Fibroblast of mammary gland (primary cell): ENCODE measurements around the gene SCCPDH.
A peak's percentile ranks its signal among the peaks of the same experiment; 100 is the strongest.

ENCODE experiments used
- DNase-seq: peaks from one replicate; pipeline ENCODE4 v3.0.0-alpha.2; 2010; ENCODE audit warnings: low read depth
- H3K4me3 ChIP-seq: 2 replicates; pipeline ENCODE4 v1.5.1; 2011; ENCODE audit warnings: low read depth, mild to moderate bottlenecking, low read length, moderate library complexity; ENCODE audit not compliant: control insufficient read depth
- TF ChIP-seq, protein P1 (sequence below): conservative IDR thresholded peaks from 2 replicates; pipeline ENCODE4 v1.5.1; 2011; ENCODE audit warnings: low read depth, low read length, inconsistent platforms; ENCODE audit not compliant: control insufficient read depth, insufficient read depth

SCCPDH gene

DNA sequence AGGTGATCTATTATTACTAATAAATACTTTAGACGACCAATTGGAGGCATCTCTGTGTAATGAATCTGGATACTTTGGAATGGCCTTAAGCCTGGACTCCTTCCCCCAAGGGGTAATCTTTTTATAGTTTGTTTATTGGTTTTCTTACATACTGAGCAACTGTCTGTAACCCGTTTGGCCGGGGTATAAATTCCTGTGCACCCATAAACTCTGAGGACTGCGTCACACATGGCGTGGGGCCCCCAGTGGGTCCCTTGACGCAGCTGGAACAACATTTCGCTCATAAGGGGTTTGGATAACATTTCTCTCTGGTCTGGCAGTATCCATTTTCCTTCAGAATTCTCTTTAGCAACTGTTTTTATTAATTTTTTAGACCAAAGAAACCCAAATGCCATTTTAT, 26.5 kb downstream of the SCCPDH start:
- TF ChIP-seq, protein P1, sequence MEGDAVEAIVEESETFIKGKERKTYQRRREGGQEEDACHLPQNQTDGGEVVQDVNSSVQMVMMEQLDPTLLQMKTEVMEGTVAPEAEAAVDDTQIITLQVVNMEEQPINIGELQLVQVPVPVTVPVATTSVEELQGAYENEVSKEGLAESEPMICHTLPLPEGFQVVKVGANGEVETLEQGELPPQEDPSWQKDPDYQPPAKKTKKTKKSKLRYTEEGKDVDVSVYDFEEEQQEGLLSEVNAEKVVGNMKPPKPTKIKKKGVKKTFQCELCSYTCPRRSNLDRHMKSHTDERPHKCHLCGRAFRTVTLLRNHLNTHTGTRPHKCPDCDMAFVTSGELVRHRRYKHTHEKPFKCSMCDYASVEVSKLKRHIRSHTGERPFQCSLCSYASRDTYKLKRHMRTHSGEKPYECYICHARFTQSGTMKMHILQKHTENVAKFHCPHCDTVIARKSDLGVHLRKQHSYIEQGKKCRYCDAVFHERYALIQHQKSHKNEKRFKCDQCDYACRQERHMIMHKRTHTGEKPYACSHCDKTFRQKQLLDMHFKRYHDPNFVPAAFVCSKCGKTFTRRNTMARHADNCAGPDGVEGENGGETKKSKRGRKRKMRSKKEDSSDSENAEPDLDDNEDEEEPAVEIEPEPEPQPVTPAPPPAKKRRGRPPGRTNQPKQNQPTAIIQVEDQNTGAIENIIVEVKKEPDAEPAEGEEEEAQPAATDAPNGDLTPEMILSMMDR = no peak
- no peak overlapping the region for H3K4me3 ChIP-seq
- no peak for DNase-seq

DNA sequence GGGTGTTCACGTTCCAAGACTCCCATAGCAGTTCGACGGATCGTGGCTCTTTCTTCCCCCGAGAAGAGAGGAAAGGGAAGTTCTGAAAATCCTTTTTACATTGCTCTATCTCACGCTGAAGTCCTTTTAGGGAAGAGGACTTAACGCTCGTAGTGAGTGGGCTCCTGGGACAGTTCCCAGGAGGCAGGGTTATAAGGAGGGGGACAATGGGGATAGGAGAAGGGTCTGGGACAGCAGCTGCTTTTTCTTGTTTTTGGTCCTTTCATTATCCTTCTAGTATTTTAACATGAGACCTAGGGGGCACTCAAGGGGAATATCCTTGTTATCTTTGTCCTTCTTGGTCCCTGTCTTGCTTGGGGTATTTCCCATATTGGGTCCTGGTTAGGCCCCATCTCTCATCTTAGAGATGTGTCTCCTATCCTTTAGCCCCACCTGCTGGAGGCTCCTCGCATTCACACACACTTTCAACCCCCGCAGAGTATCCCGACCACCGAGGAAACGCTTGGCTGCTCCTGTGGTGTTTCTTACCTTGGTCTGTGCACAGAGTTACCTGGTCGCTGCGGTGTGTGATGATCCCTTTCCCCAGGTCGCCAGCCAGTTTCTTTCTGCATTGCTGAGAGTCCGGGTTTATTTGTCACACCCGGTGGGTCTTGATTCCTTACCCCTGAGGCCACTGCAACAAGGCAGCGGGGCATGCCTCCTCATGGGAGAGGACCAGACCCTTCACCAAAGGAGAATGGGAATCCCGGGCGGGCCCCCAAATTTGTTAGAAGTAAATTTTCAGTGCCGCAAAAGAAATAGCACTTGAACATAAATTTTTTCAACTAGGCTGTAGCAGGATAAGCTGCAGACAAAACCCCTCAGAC, 29.7 kb downstream of the SCCPDH start:
- DNase-seq = peak; percentile 65
- TF ChIP-seq, protein P1 = peak; percentile 77
- no peak overlapping the region for H3K4me3 ChIP-seq

DNA sequence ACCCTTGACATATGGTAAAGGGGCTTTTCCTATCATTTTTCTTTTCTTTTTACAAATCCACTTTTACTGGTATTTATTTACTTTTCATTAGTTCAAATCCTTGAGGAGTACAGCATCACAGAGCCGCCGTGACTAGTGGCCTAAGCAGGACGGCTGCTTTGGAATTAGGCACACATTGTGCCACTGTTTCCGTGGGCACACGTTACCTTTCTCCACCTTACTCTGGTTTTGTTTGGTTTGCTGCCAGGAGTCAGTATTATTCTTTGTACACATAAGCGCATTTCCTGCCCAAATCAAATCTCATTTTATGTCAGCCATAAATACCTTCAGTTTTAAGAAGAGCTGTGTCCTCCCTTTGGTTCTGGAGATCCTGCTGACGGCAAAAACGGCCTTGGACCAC, 31.2 kb downstream of the SCCPDH start:
- no peak overlapping the region for H3K4me3 ChIP-seq
- TF ChIP-seq, protein P1 = no peak
- DNase-seq = no peak

DNA sequence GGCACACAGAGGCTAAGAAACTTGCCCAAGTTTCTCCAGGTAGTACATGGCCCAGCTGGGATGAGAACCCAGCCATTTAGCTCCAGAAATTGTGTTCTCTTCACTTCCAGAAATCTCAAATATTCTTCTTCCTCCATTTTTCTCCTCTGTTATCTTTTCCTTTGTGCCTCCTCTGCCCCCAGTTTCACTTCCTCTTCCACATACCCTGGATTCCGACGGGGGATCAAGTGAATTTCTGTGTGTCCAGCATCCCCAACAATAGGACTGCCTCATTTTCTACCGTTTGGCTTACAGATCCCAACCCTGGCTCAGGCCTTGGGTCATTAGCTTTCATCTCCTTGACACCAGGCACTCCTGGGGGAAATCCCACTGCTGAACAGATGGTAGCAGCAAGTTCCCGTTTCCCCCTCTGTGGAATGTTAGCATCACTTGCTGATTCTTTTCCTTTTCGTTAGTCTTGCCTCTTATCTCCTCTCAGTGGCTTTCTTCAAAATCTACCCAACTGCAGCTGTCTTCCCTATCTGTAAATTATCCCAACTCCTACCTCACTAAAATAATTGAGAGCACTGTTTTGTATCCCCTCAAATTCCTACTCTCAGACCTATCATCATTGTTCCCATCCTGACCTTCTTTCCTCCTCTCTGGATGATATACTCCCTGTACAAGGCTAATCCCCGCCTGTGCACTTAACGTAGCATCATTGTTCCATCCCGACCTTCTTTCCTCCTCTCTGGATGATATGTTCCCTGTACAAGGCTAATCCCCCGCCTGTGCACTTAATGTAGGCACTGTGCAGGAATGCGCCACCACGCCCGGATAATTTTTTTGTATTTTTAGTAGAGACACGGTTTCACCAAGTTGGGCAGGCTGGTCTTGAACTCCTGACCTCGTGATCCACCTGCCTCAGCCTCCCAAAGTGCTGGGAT, 36.5 kb downstream of the SCCPDH start:
- H3K4me3 ChIP-seq = no peak overlapping the region
- TF ChIP-seq, protein P1 = no peak
- no peak for DNase-seq

DNA sequence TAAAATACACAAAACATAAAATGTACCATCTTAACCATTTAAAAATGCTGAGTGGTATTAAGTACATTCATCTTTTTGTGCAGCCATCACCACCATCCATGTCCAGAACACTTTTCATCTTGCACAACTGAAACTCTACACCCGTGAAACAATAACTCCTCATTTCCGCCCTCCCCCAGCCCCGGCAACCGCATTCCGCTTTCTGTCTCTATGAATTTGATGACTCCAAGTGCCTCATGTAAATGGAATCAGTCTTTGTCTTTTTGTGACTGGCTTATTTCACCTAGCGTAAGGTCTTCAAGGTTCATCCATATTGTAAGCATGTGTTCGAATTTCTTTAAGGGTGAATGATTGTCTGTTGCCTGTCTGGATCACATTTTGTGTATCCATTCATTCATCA, 37.2 kb downstream of the SCCPDH start:
- no peak overlapping the region for H3K4me3 ChIP-seq
- TF ChIP-seq, protein P1 = no peak
- DNase-seq = no peak

DNA sequence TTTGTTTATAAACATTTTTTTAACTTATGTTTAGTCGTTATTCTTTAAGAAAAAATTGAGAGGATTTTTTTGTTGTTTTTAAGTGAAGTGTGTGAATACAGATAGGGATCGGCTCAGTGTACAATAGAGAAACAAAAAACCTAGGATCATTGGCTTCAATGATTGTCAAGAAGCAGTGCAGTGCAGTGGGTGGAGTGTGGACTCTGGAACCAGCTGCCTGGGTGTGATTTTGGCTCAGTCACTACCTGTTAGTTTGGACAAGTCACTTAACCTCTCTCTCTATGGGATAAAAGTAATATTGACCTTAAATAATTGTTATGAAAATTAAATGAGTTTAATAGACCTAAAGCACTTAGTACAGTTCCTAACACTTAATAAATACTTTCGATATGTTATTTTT, 41.3 kb downstream of the SCCPDH start:
- H3K4me3 ChIP-seq = no peak overlapping the region
- no peak for DNase-seq
- TF ChIP-seq, protein P1 = no peak
